SK-N-SH treated with all-trans-retinoic acid at 6 μM for 48 hours (cell line): ENCODE results near the gene GIPC2.

Experiments used
- ATAC-seq: fragments of 200-7000 bp; cut with Tn5 transposase; 3 replicates; pipeline ENCODE4 v1.9.1; 2020; ENCODE audit warnings: mild to moderate bottlenecking, moderate library complexity
- ARNTL ChIP-seq: fragments of 450-650 bp; formaldehyde crosslinking; IDR thresholded peaks from 2 replicates; pipeline ENCODE4 v1.5.0; 2020; ENCODE audit warnings: low read depth, mild to moderate bottlenecking, moderate library complexity, borderline replicate concordance
- BACH2 ChIP-seq: fragments of 250-450 bp; sonication (Bioruptor Pico); IDR thresholded peaks from 2 replicates; pipeline ENCODE4 v1.9.0; 2021; ENCODE audit warnings: mild to moderate bottlenecking, borderline replicate concordance
- CSDC2 ChIP-seq: fragments of 250-450 bp; sonication (Bioruptor Pico); IDR thresholded peaks from 2 replicates; pipeline ENCODE4 v1.5.0; 2020; ENCODE audit warnings: mild to moderate bottlenecking, moderate library complexity
- ESRRG ChIP-seq: fragments of 250-450 bp; sonication (Bioruptor Pico); IDR thresholded peaks from 2 replicates; pipeline ENCODE4 v1.6.1; 2021; ENCODE audit warnings: mild to moderate bottlenecking
- GLIS3 ChIP-seq: fragments of 250-450 bp; sonication (Bioruptor Pico); IDR thresholded peaks from 2 replicates; pipeline ENCODE4 v1.5.0; 2020; ENCODE audit warnings: mild to moderate bottlenecking, moderate library complexity
- ISL1 ChIP-seq: fragments of 250-450 bp; sonication (Bioruptor Pico); IDR thresholded peaks from 2 replicates; pipeline ENCODE4 v2.1.2; 2022; ENCODE audit warnings: mild to moderate bottlenecking, moderate library complexity
- OSR1 ChIP-seq: fragments of 250-450 bp; sonication (Bioruptor Pico); IDR thresholded peaks from 2 replicates; pipeline ENCODE4 v1.8.0; 2022; ENCODE audit warnings: moderate library complexity, mild to moderate bottlenecking, inconsistent platforms
- PATZ1 ChIP-seq: fragments of 250-450 bp; sonication (Bioruptor Pico); IDR thresholded peaks from 2 replicates; pipeline ENCODE4 v1.8.0; 2020; ENCODE audit warnings: mild to moderate bottlenecking, moderate library complexity, borderline replicate concordance
- PPARA ChIP-seq: fragments of 250-450 bp; sonication (Bioruptor Pico); IDR thresholded peaks from 2 replicates; pipeline ENCODE4 v1.5.0; 2020; ENCODE audit warnings: mild to moderate bottlenecking, borderline replicate concordance
- RARB ChIP-seq: fragments of 250-450 bp; sonication (Bioruptor Pico); IDR thresholded peaks from 2 replicates; pipeline ENCODE4 v1.8.0; 2021; ENCODE audit warnings: mild to moderate bottlenecking, moderate library complexity
- TCF4 ChIP-seq: fragments of 250-450 bp; sonication (Bioruptor Pico); IDR thresholded peaks from 2 replicates; pipeline ENCODE4 v1.8.0; 2021; ENCODE audit warnings: mild to moderate bottlenecking, moderate library complexity, borderline replicate concordance
- TOX ChIP-seq: fragments of 250-450 bp; sonication (Bioruptor Pico); IDR thresholded peaks from 2 replicates; pipeline ENCODE4 v1.8.0; 2021; ENCODE audit warnings: mild to moderate bottlenecking, moderate library complexity, borderline replicate concordance
- ZC3H10 ChIP-seq: fragments of 250-450 bp; sonication (Bioruptor Pico); IDR thresholded peaks from 2 replicates; pipeline ENCODE4 v1.5.1; 2021; ENCODE audit warnings: mild to moderate bottlenecking, moderate library complexity
- ZFP3 ChIP-seq: fragments of 250-450 bp; sonication (Bioruptor Pico); IDR thresholded peaks from 2 replicates; pipeline ENCODE4 v1.5.0; 2020; ENCODE audit warnings: mild to moderate bottlenecking, moderate library complexity
- ZFP30 ChIP-seq: fragments of 450-650 bp; formaldehyde crosslinking; IDR thresholded peaks from 2 replicates; pipeline ENCODE4 v1.5.0; 2022; ENCODE audit warnings: mild to moderate bottlenecking, moderate library complexity
- ZNF565 ChIP-seq: fragments of 450-650 bp; formaldehyde crosslinking; conservative IDR thresholded peaks from 2 replicates; pipeline ENCODE4 v1.5.0; 2020; ENCODE audit warnings: low read depth, mild to moderate bottlenecking, moderate library complexity
- ZNF70 ChIP-seq: fragments of 450-650 bp; formaldehyde crosslinking; IDR thresholded peaks from 2 replicates; pipeline ENCODE4 v1.5.0; 2020; ENCODE audit warnings: mild to moderate bottlenecking, moderate library complexity
- ZNF8 ChIP-seq: fragments of 450-650 bp; formaldehyde crosslinking; IDR thresholded peaks from 2 replicates; pipeline ENCODE4 v1.5.0; 2020; ENCODE audit warnings: mild to moderate bottlenecking, moderate library complexity
- TF ChIP-seq, protein P1 (sequence below): fragments of 250-450 bp; sonication (Bioruptor Pico); IDR thresholded peaks from 2 replicates; pipeline ENCODE4 v1.8.0; 2021; ENCODE audit warnings: low read depth, mild to moderate bottlenecking, moderate library complexity, borderline replicate concordance
- TF ChIP-seq, protein P2 (sequence below): fragments of 250-450 bp; sonication (Bioruptor Pico); IDR thresholded peaks from 2 replicates; pipeline ENCODE4 v1.5.1; 2021; ENCODE audit warnings: mild to moderate bottlenecking, moderate library complexity
- TF ChIP-seq, protein P3 (sequence below): fragments of 250-450 bp; sonication (Bioruptor Pico); IDR thresholded peaks from 2 replicates; pipeline ENCODE4 v1.5.0; 2020; ENCODE audit warnings: mild to moderate bottlenecking, moderate library complexity
- TF ChIP-seq, protein P4 (sequence below): fragments of 250-450 bp; sonication (Bioruptor Pico); IDR thresholded peaks from 2 replicates; pipeline ENCODE4 v1.5.1; 2020; ENCODE audit warnings: low read depth, mild to moderate bottlenecking, moderate library complexity

The GIPC2 gene

DNA sequence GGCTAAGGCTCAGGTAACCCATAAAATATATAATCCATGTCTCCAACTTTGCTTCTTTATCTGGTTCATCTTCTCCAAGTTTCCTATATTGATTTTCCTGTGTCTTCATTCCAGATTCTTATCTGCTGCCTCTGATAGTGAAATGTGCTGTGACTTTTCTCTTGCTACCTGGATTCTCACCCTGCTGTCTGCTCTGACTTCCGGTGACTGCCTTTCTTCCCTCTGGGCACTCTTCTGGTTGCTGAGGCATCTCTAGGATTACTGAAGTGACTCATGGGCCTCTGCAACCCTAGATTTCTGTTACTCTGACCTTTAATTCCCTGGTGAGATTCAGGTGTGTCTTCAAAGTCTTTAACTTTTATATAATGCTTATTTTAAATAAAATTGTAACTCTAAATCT is 46.9 kb downstream of the GIPC2 start:
- no peak for ATAC-seq
- TF ChIP-seq, protein P1, sequence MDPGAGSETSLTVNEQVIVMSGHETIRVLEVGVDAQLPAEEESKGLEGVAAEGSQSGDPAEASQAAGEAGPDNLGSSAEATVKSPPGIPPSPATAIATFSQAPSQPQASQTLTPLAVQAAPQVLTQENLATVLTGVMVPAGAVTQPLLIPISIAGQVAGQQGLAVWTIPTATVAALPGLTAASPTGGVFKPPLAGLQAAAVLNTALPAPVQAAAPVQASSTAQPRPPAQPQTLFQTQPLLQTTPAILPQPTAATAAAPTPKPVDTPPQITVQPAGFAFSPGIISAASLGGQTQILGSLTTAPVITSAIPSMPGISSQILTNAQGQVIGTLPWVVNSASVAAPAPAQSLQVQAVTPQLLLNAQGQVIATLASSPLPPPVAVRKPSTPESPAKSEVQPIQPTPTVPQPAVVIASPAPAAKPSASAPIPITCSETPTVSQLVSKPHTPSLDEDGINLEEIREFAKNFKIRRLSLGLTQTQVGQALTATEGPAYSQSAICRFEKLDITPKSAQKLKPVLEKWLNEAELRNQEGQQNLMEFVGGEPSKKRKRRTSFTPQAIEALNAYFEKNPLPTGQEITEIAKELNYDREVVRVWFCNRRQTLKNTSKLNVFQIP (CRISPR knock-in tag): no peak
- TF ChIP-seq GLIS3 (CRISPR knock-in tag): no peak
- no peak for TF ChIP-seq ESRRG (CRISPR knock-in tag)
- TF ChIP-seq OSR1 (CRISPR knock-in tag): no peak

DNA sequence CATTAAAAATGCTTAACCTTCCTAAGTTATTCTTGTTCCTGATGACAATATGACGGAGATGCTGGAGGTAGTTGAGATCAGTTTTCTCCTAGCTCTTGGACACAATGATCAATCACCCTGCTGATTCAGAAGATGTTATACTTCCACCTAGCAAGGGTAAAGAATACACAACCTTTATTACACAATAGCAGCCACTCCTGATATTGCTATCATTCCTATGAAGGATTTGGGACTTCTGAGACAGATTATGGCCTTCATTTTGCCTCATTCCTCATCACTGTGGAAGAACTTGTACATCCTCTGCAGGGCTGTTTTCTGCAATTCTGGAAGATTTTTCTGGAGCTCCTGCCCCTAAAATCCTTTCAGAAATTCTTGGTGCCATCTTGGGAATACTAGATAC is 47.8 kb downstream of the GIPC2 start:
- ATAC-seq: no peak
- TF ChIP-seq, protein P2, sequence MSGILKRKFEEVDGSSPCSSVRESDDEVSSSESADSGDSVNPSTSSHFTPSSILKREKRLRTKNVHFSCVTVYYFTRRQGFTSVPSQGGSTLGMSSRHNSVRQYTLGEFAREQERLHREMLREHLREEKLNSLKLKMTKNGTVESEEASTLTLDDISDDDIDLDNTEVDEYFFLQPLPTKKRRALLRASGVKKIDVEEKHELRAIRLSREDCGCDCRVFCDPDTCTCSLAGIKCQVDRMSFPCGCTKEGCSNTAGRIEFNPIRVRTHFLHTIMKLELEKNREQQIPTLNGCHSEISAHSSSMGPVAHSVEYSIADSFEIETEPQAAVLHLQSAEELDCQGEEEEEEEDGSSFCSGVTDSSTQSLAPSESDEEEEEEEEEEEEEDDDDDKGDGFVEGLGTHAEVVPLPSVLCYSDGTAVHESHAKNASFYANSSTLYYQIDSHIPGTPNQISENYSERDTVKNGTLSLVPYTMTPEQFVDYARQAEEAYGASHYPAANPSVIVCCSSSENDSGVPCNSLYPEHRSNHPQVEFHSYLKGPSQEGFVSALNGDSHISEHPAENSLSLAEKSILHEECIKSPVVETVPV: no peak
- TF ChIP-seq ZNF70 (CRISPR knock-in tag) (no peak), GLIS3 (CRISPR knock-in tag) (no peak), RARB (no peak), ARNTL (CRISPR knock-in tag) (no peak), PPARA (CRISPR knock-in tag) (no peak)
- TF ChIP-seq, protein P3, sequence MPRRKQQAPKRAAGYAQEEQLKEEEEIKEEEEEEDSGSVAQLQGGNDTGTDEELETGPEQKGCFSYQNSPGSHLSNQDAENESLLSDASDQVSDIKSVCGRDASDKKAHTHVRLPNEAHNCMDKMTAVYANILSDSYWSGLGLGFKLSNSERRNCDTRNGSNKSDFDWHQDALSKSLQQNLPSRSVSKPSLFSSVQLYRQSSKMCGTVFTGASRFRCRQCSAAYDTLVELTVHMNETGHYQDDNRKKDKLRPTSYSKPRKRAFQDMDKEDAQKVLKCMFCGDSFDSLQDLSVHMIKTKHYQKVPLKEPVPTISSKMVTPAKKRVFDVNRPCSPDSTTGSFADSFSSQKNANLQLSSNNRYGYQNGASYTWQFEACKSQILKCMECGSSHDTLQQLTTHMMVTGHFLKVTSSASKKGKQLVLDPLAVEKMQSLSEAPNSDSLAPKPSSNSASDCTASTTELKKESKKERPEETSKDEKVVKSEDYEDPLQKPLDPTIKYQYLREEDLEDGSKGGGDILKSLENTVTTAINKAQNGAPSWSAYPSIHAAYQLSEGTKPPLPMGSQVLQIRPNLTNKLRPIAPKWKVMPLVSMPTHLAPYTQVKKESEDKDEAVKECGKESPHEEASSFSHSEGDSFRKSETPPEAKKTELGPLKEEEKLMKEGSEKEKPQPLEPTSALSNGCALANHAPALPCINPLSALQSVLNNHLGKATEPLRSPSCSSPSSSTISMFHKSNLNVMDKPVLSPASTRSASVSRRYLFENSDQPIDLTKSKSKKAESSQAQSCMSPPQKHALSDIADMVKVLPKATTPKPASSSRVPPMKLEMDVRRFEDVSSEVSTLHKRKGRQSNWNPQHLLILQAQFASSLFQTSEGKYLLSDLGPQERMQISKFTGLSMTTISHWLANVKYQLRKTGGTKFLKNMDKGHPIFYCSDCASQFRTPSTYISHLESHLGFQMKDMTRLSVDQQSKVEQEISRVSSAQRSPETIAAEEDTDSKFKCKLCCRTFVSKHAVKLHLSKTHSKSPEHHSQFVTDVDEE (CRISPR knock-in tag): no peak
- TF ChIP-seq, all 23 proteins: peak for 0

GRCh38 chr1:78094639-78095038 is 48.9 kb downstream of the GIPC2 start:
- TF ChIP-seq, protein P3 (CRISPR knock-in tag): no peak
- TF ChIP-seq GLIS3 (CRISPR knock-in tag) (no peak), ZC3H10 (CRISPR knock-in tag) (no peak), ARNTL (CRISPR knock-in tag) (no peak), TOX (CRISPR knock-in tag) (no peak), PATZ1 (CRISPR knock-in tag) (no peak), ZNF70 (CRISPR knock-in tag) (no peak), ESRRG (CRISPR knock-in tag) (no peak), TCF4 (CRISPR knock-in tag) (no peak), ZFP30 (no peak), ISL1 (CRISPR knock-in tag) (no peak), CSDC2 (CRISPR knock-in tag) (no peak), BACH2 (CRISPR knock-in tag) (no peak), PPARA (CRISPR knock-in tag) (no peak), ZNF565 (no peak), ZNF8 (CRISPR knock-in tag) (no peak), ZFP3 (CRISPR knock-in tag) (no peak)
- TF ChIP-seq, protein P4, sequence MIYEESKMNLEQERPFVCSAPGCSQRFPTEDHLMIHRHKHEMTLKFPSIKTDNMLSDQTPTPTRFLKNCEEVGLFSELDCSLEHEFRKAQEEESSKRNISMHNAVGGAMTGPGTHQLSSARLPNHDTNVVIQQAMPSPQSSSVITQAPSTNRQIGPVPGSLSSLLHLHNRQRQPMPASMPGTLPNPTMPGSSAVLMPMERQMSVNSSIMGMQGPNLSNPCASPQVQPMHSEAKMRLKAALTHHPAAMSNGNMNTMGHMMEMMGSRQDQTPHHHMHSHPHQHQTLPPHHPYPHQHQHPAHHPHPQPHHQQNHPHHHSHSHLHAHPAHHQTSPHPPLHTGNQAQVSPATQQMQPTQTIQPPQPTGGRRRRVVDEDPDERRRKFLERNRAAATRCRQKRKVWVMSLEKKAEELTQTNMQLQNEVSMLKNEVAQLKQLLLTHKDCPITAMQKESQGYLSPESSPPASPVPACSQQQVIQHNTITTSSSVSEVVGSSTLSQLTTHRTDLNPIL (CRISPR knock-in tag): no peak
- TF ChIP-seq, protein P1 (CRISPR knock-in tag): no peak
- TF ChIP-seq, protein P2: no peak
- TF ChIP-seq, all 23 proteins: peak for 0

More at GRCh38 chr1:78094639-78095038, 48.9 kb downstream of the GIPC2 start:
- ATAC-seq: no peak
